Mesangial cell (primary cell): ENCODE measurements around the gene FABP6. TPM values are rescaled to one million over a fixed set of nuclear protein-coding genes. Genes with fewer than 3 reads are reported as not detected.

Source experiments
- total RNA-seq: library from RNA; depleted of rRNA; stranded (reverse); fragments of >200 nt; gene quantifications from 2 replicates; pipeline ENCODE4 v1.2.3, GENCODE V29; 2015

Gene FABP6, protein sequence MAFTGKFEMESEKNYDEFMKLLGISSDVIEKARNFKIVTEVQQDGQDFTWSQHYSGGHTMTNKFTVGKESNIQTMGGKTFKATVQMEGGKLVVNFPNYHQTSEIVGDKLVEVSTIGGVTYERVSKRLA
- not detected in 2 replicates for total RNA-seq

DNA sequence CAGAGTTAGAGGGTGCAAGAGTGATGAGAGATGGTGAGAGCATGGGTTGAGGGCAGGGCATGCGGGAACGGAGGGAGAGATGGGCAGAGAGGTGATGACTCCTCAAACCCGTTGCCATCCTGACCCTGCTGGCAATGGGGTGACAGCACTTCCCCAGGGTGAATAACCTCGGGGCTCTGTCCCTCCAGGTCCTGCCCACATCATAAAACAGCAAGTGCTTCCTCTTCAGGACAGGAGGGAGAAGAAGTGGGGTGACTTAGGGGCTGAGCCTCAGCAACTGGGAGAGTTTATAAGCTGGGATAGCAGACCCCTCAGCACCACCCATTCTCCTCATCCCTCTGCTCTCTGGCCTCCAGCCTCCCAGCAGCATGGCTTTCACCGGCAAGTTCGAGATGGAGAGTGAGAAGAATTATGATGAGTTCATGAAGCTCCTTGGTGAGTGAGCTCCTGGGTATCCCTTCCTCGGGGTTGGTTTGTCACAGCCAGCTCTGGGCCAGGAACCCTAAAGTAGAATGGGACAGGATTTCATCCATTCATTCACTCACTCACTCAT is at the start of gene FABP6:
FABP6 (plus strand) TSS at position 317 of the 553 bp plus-strand sequence; CDS start at position 369, 52 bp downstream.

Other genes with a start within 250 kb of the FABP6 start
- gene TTC1, start 220.4 kb upstream of the FABP6 start, total RNA-seq: 22.1 and 29.3 TPM in 2 replicates
- gene PWWP2A, start 110.1 kb upstream of the FABP6 start, total RNA-seq: 12.4 and 23.1 TPM in 2 replicates
- gene CCNJL, start 83.1 kb downstream of the FABP6 start, total RNA-seq: 6.0 and 7.2 TPM in 2 replicates
- 0.65 TPM in 1 of 2 replicates, not detected in the other for gene C1QTNF2, start 141.1 kb downstream of the FABP6 start, total RNA-seq
- gene FAM200C, start 170.5 kb downstream of the FABP6 start, total RNA-seq: 1.5 and 2.1 TPM in 2 replicates
- gene SLU7, start 189.6 kb downstream of the FABP6 start, total RNA-seq: 15.6 and 20.2 TPM in 2 replicates
- gene PTTG1, start 192.3 kb downstream of the FABP6 start, total RNA-seq: 65.8 and 441 TPM in 2 replicates